ENCODE results near the gene CNTNAP2.
"Not testable (repeated sequence)": the region's sequence is repeated elsewhere in the genome, so short reads cannot be mapped to it uniquely, and the experiment has no call there.

CNTNAP2 gene

DNA sequence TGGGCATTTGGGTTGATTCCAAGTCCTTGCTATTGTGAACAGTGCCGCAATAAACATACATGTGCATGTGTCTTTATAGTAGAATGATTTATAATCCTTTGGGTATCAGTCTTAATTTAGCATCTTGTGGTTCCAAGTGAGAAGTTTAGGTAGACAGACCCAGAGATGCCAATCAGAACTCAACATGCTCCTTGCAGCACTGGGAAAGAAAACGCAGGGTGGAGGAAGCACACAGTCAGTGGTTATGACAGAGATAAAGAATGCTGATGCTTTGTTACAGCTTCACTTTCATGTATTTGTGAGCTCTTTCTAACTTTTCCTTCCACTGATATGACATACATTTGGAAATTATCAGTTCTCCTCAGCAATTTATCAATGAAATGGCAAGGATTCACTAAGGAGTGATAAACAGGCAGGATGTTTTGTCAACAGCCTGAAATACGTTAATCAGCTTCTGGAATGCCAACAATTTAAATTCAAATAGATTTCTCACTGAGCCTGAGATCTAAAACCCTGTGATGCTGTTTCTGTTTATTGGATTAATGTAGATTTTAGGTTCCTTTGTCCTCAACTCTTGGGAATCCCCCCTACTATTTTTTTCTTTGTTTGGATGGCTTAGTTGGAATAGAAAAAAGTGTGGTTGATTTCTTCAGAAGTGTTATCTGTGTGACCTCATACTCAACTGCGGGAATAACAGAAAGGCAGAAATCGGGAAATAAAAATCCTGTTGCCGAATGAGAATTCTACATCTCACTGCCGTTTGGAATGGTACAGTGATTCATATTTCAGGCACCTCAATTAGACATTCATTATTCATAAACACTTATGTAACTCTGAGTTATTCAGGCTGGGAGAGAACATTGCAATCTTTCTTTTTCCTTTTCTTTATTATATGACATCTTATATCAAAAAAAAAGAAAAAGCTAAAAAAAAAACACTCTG lies 675.0 kb downstream of the CNTNAP2 start:
- DNase-seq, result no peak

GRCh38 chr7:146804620-146805019 lies 688.0 kb downstream of the CNTNAP2 start:
- DNase-seq, result no peak

GRCh38 chr7:146805082-146805481 lies 688.5 kb downstream of the CNTNAP2 start:
- no peak for DNase-seq

GRCh38 chr7:146826329-146826728 lies 709.7 kb downstream of the CNTNAP2 start:
- DNase-seq, result no peak

GRCh38 chr7:146830686-146831085 lies 714.1 kb downstream of the CNTNAP2 start:
- no peak for DNase-seq

- DNase-seq, result no peak
Observed at GRCh38 chr7:146831875-146832274, 715.3 kb downstream of the CNTNAP2 start.

DNA sequence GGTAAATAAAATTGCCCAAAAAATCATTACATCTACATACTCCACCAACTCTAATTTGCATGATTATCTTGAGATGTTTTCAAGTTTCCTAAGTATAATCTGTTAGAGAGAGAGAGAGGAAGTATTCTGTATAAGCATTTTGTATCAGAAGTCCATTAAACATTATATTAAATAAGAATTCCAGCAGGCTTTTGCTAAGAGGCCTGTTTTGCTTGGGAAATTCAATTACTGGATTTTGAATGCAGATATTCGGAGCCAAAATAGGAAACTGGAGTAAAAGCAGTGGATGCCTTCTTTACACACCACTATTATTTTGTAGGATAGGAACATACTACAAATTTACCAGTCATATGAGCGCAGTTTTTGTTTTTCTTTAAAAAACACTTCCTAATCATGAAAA lies 727.8 kb downstream of the CNTNAP2 start:
- no peak for DNase-seq

GRCh38 chr7:146858690-146859089 lies 742.1 kb downstream of the CNTNAP2 start:
- no peak for DNase-seq

GRCh38 chr7:146861701-146862100 lies 745.1 kb downstream of the CNTNAP2 start:
- DNase-seq, result no peak

- DNase-seq, result no peak
Observed at GRCh38 chr7:146862415-146862814, 745.8 kb downstream of the CNTNAP2 start.

DNA sequence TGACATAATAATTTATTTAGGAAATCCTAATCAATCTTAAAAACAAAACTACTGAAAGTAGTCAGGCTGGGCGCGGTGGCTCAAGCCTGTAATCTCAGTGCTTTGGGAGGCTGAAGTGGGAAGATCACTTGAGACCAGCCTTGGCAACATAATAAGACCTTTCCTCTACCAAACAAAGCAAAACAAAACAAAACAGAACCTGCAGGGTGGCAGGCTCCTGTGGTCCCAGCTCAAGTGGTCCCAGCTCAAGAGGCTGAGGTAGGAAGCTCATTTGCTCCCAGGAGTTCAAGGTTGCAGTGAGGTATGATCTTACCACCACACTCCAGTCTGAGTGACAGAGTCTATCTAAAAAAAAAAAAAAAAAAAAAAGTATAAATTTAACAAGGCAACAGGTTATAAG lies 748.0 kb downstream of the CNTNAP2 start:
- no peak for DNase-seq

- DNase-seq, result no peak
Observed at GRCh38 chr7:146865696-146866095, 749.1 kb downstream of the CNTNAP2 start.

- DNase-seq, result no peak
Observed at GRCh38 chr7:146874722-146875121, 758.1 kb downstream of the CNTNAP2 start.

- DNase-seq, result no peak
Observed at GRCh38 chr7:146875237-146875785, 758.7 kb downstream of the CNTNAP2 start.

- no peak for DNase-seq
Observed at GRCh38 chr7:146875981-146876380, 759.4 kb downstream of the CNTNAP2 start.

DNA sequence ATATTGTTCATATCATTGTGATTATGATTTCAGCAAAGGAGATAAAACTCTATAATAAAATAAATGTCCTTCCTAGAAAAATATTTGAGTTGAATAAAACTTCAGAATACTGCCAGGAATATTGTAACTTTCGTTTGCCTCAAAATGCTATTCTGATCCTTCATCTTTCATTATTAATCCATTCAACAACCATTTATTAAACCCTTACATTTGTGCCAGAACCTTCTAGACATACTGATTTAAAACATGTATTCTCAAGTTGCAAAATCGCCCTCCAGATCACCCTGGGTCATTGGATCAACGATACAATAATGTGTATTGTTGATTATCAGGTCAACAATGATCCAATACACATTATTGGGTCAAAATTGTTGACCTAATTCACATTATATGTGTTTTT lies 759.8 kb downstream of the CNTNAP2 start:
- no peak for DNase-seq

- DNase-seq, result no peak
Observed at GRCh38 chr7:146878901-146879300, 762.3 kb downstream of the CNTNAP2 start.

- no peak for DNase-seq
Observed at GRCh38 chr7:146885231-146885630, 768.6 kb downstream of the CNTNAP2 start.

DNA sequence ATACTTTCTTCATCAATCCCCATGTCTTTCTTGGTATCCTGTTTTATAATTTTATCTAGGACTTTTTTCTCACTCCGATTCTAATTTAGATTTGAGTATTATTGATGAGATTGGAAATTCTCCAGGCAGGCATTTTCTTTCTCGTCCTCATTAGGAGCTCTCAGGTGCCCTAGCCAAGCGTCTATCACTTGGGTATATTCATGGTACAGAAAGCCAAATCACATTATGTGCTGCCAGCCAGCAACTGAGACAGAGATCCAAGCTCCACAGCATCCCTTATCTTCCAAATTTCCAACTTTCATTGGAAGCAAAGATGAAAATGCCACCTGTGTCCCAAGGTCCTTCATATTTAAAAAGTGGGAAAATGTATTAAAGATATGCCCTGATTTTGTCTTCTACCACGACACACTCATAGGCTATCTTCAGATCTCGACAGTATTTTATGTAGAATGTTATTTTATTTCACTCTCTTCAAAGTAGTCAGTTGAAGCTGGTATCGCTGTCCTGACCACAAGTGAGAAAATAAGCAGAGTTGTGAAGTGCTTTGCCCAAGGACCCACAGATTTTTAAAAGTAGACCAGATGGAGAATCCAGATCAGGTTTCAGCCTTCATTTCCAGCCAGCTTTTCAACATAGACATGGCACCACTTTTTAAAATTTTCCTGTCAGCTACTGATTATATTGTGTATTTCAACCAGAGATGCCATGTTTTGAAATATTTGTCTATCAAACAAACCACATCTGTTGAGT lies 773.4 kb downstream of the CNTNAP2 start:
- no peak for DNase-seq

- no peak for DNase-seq
Observed at GRCh38 chr7:146892151-146892550, 775.5 kb downstream of the CNTNAP2 start.

GRCh38 chr7:146894927-146895326 lies 778.3 kb downstream of the CNTNAP2 start:
- DNase-seq, result no peak

GRCh38 chr7:146902266-146902665 lies 785.7 kb downstream of the CNTNAP2 start:
- DNase-seq, result no peak

GRCh38 chr7:146902728-146903127 lies 786.1 kb downstream of the CNTNAP2 start:
- no peak for DNase-seq

DNA sequence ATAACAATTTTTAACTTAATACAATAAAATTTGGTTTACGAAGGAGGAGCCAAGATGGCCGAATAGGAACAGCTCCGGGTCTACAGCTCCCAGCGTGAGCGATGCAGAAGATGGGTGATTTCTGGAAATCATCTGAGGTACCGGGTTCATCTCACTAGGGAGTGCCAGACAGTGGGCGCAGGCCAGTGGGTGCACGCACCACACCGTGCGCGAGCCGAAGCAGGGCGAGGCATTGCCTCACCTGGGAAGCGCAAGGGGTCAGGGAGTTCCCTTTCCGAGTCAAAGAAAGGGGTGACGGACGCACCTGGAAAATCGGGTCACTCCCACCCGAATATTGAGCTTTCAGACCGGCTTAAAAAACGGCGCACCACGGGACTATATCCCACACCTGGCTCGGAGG lies 789.1 kb downstream of the CNTNAP2 start:
- not testable (repeated sequence) for DNase-seq

Data from Kasumi-1 (cell line).